ENCODE data around the gene UXS1.

- no peak for TF ChIP-seq EGR1 (IDR thresholded peaks at IDR 0.05)
- no peak for TF ChIP-seq CEBPB (IDR thresholded peaks at IDR 0.05)
- TF ChIP-seq YY1 (IDR thresholded peaks at IDR 0.05; ENCODE audit: low read depth): no peak
- TF ChIP-seq REST (IDR thresholded peaks at IDR 0.05; ENCODE audit: low read depth): no peak
- no peak for TF ChIP-seq EP300 (IDR thresholded peaks at IDR 0.05; ENCODE audit: borderline replicate concordance)
- TF ChIP-seq USF1 (IDR thresholded peaks at IDR 0.05): no peak
- TF ChIP-seq RAD21 (IDR thresholded peaks at IDR 0.05; ENCODE audit: low read depth): no peak
- no peak for TF ChIP-seq CREB1 (IDR thresholded peaks at IDR 0.05; ENCODE audit: low read depth)
Observed at GRCh38 chr2:106063181-106063580, 130.9 kb downstream of the UXS1 start.
